Body of pancreas (tissue), 4 donors: ENCODE measurements around the gene AUTS2. TPM values are rescaled to one million over a fixed set of nuclear protein-coding genes. Genes with fewer than 3 reads are reported as not detected.

Experiments used
- ATAC-seq: fragments of 150-250 bp; one replicate; pipeline ENCODE4 v1.9.1; 2016
- DNase-seq, 4 donors: peaks; one replicate each; pipeline ENCODE4 v3.0.0-alpha.2; 2019
- H3K27ac ChIP-seq, 4 donors: fragments of 200-600 bp; sonication (generic); 1 replicate in 3 of 4; 2 replicates in 1 of 4; pipeline versions ENCODE4 v1.5.1 to v1.6.1; 2016 to 2019; ENCODE audit warnings: mild to moderate bottlenecking in 1 of 4, mixed read lengths in 1 of 4, moderate library complexity in 1 of 4
- H3K27me3 ChIP-seq, 2 donors: fragments of 200-600 bp; sonication (generic); one replicate each; pipeline ENCODE4 v1.6.0; 2016; ENCODE audit warnings: mild to moderate bottlenecking in 1 of 2
- H3K36me3 ChIP-seq, 2 donors: fragments of 200-600 bp; sonication (generic); replicated peaks in 1 of 2; 2 replicates each; pipeline ENCODE4 v1.5.1; 2016; ENCODE audit warnings: low read depth in 2 of 2; ENCODE audit not compliant: insufficient read depth in 1 of 2
- H3K4me1 ChIP-seq: fragments of 200-600 bp; sonication (generic); one replicate; pipeline ENCODE4 v1.6.0; 2016
- H3K4me3 ChIP-seq, 2 donors: fragments of 200-600 bp; sonication (generic); 1 replicate in 1 of 2; 2 replicates in 1 of 2; pipeline ENCODE4 v1.5.1; 2016 to 2019
- H3K9me3 ChIP-seq, 3 donors: fragments of 200-600 bp; sonication (generic); 1 replicate in 2 of 3; 2 replicates in 1 of 3; pipeline ENCODE4 v1.5.1; 2016
- CTCF ChIP-seq, 7 experiments: fragments of 450-650 bp in 4 of 7; fragments of 200-600 bp in 3 of 7; sonication (generic) in 3 of 7; IDR thresholded peaks; one replicate each; pipeline ENCODE4 v1.5.1; 2016 to 2019; ENCODE audit warnings: antibody characterized with exemption in 7 of 7
- POLR2A ChIP-seq, 3 donors: fragments of 450-650 bp; IDR thresholded peaks; one replicate each; pipeline ENCODE4 v1.6.1; 2016; ENCODE audit warnings: antibody characterized with exemption in 3 of 3, mild to moderate bottlenecking in 2 of 3
- WGBS, 2 donors: methylation state at CpG; one replicate each; pipeline ENCODE4 v1.1.5; 2017; 5-methylcytosine and 5-hydroxymethylcytosine counted together
- intact Hi-C: fragments of 100-400 bp; cut with DNase I; formaldehyde crosslinking; loops from one replicate; pipeline ENCODE4 v1.15.1; 2023
- total RNA-seq, 2 donors: library from RNA; depleted of rRNA; stranded (reverse); fragments of >200 nt; gene quantifications; one replicate each; pipeline ENCODE4 v1.1.0, GENCODE V29; 2016

Gene AUTS2
- total RNA-seq, 2 donors from 2014 or later, result 11.7 to 18.5 TPM

- H3K27me3 ChIP-seq, result no peaks in the 10 kb centered on the region
- intact Hi-C loops, result no loop called here
- H3K4me1 ChIP-seq, result peaks cover 14% of the 10 kb centered on the region
- DNase-seq, result no peak
- no peak for ATAC-seq
- peak overlapping the region; percentile 18 to 90 for H3K4me3 ChIP-seq
- H3K36me3 ChIP-seq, result no peaks in the 10 kb centered on the region
- TF ChIP-seq POLR2A (IDR thresholded peaks at IDR 0.05), result no peak
- no peak for TF ChIP-seq CTCF (IDR thresholded peaks at IDR 0.05)
- H3K9me3 ChIP-seq, result no peaks in the 10 kb centered on the region
- peak overlapping the region in 2 of 4 donors; percentile 41 to 74 for H3K27ac ChIP-seq
- 39 to 42% methylated on average over 9 of the region's 9 CpGs for WGBS, 2 donors
Measured at GRCh38 chr7:70695795-70696083, 1097.5 kb downstream of the AUTS2 start.

GRCh38 chr7:70696201-70696754 lies 1098.0 kb downstream of the AUTS2 start:
- intact Hi-C loops, result no loop called here
- Histone ChIP-seq H3K36me3 (no peaks in the 10 kb centered on the region), H3K27me3 (no peaks in the 10 kb centered on the region), H3K9me3 (no peaks in the 10 kb centered on the region), H3K4me1 (peaks cover 14% of the 10 kb centered on the region), H3K4me3 (peak overlapping the region in 1 of 2 donors; percentile 90), H3K27ac (no peak overlapping the region)
- 53 to 65% methylated on average over 10 of the region's 10 CpGs for WGBS, 2 donors
- no peak for TF ChIP-seq POLR2A (IDR thresholded peaks at IDR 0.05)
- TF ChIP-seq CTCF (IDR thresholded peaks at IDR 0.05), result no peak
- DNase-seq (no peak), ATAC-seq (no peak)

- intact Hi-C loops, result no loop called here
- H3K27me3 ChIP-seq, result no peaks in the 10 kb centered on the region
- peaks cover 12% of the 10 kb centered on the region for H3K4me1 ChIP-seq
- no peaks in the 10 kb centered on the region for H3K9me3 ChIP-seq
- ATAC-seq (no peak), DNase-seq (peak; percentile 29 to 58 (median 41))
- TF ChIP-seq CTCF (IDR thresholded peaks at IDR 0.05) (peak; percentile 61 to 86 (median 82)), POLR2A (IDR thresholded peaks at IDR 0.05) (no peak)
- no peak overlapping the region for H3K4me3 ChIP-seq
- no peak overlapping the region for H3K27ac ChIP-seq
- H3K36me3 ChIP-seq, result no peaks in the 10 kb centered on the region
- 3 to 10% methylated on average over 2 of the region's 2 CpGs for WGBS, 2 donors
Measured at GRCh38 chr7:70698219-70698832, 1100.1 kb downstream of the AUTS2 start.

GRCh38 chr7:70699271-70699670 lies 1101.0 kb downstream of the AUTS2 start:
- TF ChIP-seq CTCF (IDR thresholded peaks at IDR 0.05) (no peak), POLR2A (IDR thresholded peaks at IDR 0.05) (no peak)
- Histone ChIP-seq H3K4me3 (no peak overlapping the region), H3K9me3 (no peaks in the 10 kb centered on the region), H3K4me1 (peaks cover 8% of the 10 kb centered on the region), H3K27ac (no peak overlapping the region), H3K27me3 (no peaks in the 10 kb centered on the region), H3K36me3 (no peaks in the 10 kb centered on the region)
- 88 to 89% methylated on average over 3 of the region's 3 CpGs for WGBS, 2 donors
- intact Hi-C loops, result no loop called here
- DNase-seq (no peak), ATAC-seq (no peak)
